ENCODE measurements around the gene FOSL2.

DNA sequence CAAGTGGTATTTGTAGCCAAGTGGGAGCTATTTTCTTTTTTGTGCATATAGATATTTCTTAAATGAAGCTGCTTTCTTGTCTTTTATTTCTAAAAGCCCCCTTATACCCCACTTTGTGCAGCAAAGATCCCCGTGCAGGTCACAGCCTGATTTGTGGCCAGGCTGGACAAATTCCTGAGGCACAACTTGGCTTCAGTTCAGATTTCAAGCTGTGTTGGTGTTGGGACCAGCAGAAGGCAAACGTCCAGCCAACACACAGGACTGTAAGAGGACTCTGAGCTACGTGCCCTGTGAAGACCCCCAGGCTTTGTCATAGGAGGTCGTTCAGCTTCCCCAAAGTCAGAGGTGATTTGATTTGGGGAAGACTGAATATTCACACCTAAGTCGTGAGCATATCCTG is 21.9 kb downstream of the FOSL2 start:
- TF ChIP-seq, protein P1, sequence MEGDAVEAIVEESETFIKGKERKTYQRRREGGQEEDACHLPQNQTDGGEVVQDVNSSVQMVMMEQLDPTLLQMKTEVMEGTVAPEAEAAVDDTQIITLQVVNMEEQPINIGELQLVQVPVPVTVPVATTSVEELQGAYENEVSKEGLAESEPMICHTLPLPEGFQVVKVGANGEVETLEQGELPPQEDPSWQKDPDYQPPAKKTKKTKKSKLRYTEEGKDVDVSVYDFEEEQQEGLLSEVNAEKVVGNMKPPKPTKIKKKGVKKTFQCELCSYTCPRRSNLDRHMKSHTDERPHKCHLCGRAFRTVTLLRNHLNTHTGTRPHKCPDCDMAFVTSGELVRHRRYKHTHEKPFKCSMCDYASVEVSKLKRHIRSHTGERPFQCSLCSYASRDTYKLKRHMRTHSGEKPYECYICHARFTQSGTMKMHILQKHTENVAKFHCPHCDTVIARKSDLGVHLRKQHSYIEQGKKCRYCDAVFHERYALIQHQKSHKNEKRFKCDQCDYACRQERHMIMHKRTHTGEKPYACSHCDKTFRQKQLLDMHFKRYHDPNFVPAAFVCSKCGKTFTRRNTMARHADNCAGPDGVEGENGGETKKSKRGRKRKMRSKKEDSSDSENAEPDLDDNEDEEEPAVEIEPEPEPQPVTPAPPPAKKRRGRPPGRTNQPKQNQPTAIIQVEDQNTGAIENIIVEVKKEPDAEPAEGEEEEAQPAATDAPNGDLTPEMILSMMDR (IDR thresholded peaks at IDR 0.05 in 2 of 3, conservative IDR thresholded peaks at IDR 0.05 in 1 of 3; ENCODE audit: borderline replicate concordance in 1 of 3, insufficient read depth in 1 of 3, low read depth in 2 of 3, low read length in 2 of 3) = no peak
- TF ChIP-seq FOSL1 (IDR thresholded peaks at IDR 0.05; ENCODE audit: low read depth) = no peak
- TF ChIP-seq, protein P2, sequence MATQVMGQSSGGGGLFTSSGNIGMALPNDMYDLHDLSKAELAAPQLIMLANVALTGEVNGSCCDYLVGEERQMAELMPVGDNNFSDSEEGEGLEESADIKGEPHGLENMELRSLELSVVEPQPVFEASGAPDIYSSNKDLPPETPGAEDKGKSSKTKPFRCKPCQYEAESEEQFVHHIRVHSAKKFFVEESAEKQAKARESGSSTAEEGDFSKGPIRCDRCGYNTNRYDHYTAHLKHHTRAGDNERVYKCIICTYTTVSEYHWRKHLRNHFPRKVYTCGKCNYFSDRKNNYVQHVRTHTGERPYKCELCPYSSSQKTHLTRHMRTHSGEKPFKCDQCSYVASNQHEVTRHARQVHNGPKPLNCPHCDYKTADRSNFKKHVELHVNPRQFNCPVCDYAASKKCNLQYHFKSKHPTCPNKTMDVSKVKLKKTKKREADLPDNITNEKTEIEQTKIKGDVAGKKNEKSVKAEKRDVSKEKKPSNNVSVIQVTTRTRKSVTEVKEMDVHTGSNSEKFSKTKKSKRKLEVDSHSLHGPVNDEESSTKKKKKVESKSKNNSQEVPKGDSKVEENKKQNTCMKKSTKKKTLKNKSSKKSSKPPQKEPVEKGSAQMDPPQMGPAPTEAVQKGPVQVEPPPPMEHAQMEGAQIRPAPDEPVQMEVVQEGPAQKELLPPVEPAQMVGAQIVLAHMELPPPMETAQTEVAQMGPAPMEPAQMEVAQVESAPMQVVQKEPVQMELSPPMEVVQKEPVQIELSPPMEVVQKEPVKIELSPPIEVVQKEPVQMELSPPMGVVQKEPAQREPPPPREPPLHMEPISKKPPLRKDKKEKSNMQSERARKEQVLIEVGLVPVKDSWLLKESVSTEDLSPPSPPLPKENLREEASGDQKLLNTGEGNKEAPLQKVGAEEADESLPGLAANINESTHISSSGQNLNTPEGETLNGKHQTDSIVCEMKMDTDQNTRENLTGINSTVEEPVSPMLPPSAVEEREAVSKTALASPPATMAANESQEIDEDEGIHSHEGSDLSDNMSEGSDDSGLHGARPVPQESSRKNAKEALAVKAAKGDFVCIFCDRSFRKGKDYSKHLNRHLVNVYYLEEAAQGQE (IDR thresholded peaks at IDR 0.05; ENCODE audit: low read depth) = no peak
- TF ChIP-seq POLR2AphosphoS5 (IDR thresholded peaks at IDR 0.05; ENCODE audit: low read depth, low read length) = no peak
- no peak for TF ChIP-seq EZH2 (IDR thresholded peaks at IDR 0.05)
- TF ChIP-seq SIN3A (IDR thresholded peaks at IDR 0.05; ENCODE audit: low read depth) = no peak
- TF ChIP-seq POLR2A (IDR thresholded peaks at IDR 0.05; ENCODE audit: borderline replicate concordance, extremely low read depth, insufficient read depth, insufficient read length) = no peak
- no peak for TF ChIP-seq EZH2phosphoT487 (IDR thresholded peaks at IDR 0.05; ENCODE audit: borderline replicate concordance)
- no peak for TF ChIP-seq TCF7L2 (IDR thresholded peaks at IDR 0.05; ENCODE audit: borderline replicate concordance, extremely low read depth, insufficient read depth, insufficient read length)
- no peak for TF ChIP-seq ZNF274 (IDR thresholded peaks at IDR 0.05; ENCODE audit: low read depth, low read length)

All from HCT116 (cell line).